MCF 10A (cell line): Measurements from ENCODE around the gene SUGCT. TPM values are rescaled to one million over a fixed set of nuclear protein-coding genes. Genes with fewer than 3 reads are reported as not detected.

Experiments used
- BruUV-seq: library from RNA; stranded (reverse); fragments of 400-500 nt; replicated peaks from 2 replicates; lab custom pipeline; 2021; lab: Mats Ljungman, UMichigan
- CTCF ChIA-PET: fragments of 300-600 bp; sonication (Branson Sonifier 250); formaldehyde crosslinking; extraction: SDS; loops from one replicate; lab custom pipeline; 2021; ENCODE audit warnings: antibody characterized with exemption, inconsistent platforms; lab: Yijun Ruan, JAX
- POLR2A ChIA-PET: fragments of 300-600, 350-650 bp; sonication (Branson Sonifier 250); formaldehyde crosslinking; extraction: SDS; loops from one replicate; lab custom pipeline; 2020; ENCODE audit warnings: antibody characterized with exemption, inconsistent platforms; lab: Yijun Ruan, JAX
- DNase-seq: peaks from one replicate; pipeline ENCODE4 v3.0.0-alpha.2; 2018; ENCODE audit not compliant: unreplicated experiment
- H3K27ac Mint-ChIP-seq: one replicate; pipeline ENCODE4 v1.8.0; 2022; ENCODE audit warnings: mild to moderate bottlenecking, low read depth, mixed read lengths; ENCODE audit not compliant: unreplicated experiment
- H3K27me3 Mint-ChIP-seq: one replicate; pipeline ENCODE4 v1.8.0; 2022; ENCODE audit warnings: mixed read lengths; ENCODE audit not compliant: insufficient read depth, unreplicated experiment
- H3K36me3 Mint-ChIP-seq: one replicate; pipeline ENCODE4 v1.8.0; 2022; ENCODE audit warnings: mild to moderate bottlenecking, moderate library complexity, mixed read lengths; ENCODE audit not compliant: insufficient read depth, unreplicated experiment
- H3K4me1 Mint-ChIP-seq: one replicate; pipeline ENCODE4 v1.8.0; 2022; ENCODE audit warnings: mixed read lengths; ENCODE audit not compliant: insufficient read depth, unreplicated experiment
- H3K4me3 Mint-ChIP-seq: one replicate; pipeline ENCODE4 v1.8.0; 2022; ENCODE audit warnings: mild to moderate bottlenecking, moderate library complexity, mixed read lengths; ENCODE audit not compliant: unreplicated experiment
- H3K9me3 Mint-ChIP-seq: one replicate; pipeline ENCODE4 v1.8.0; 2022; ENCODE audit warnings: mixed read lengths; ENCODE audit not compliant: unreplicated experiment
- intact Hi-C: fragments of 100-400 bp; cut with micrococcal nuclease; formaldehyde crosslinking; loops from 2 replicates; pipeline ENCODE4 v1.14.1; 2022
- total RNA-seq: library from RNA; stranded (reverse); gene quantifications from 2 replicates; pipeline ENCODE4 v1.2.3, GENCODE V29; 2022
- TF ChIP-seq, protein P1 (sequence below): fragments of 200-600 bp; IDR thresholded peaks from one replicate; pipeline ENCODE4 v1.8.0; 2022; ENCODE audit warnings: antibody characterized with exemption, mild to moderate bottlenecking; ENCODE audit not compliant: unreplicated experiment

The SUGCT gene
- total RNA-seq, 1 experiment from 2014 or later, result 25.4 TPM

DNA sequence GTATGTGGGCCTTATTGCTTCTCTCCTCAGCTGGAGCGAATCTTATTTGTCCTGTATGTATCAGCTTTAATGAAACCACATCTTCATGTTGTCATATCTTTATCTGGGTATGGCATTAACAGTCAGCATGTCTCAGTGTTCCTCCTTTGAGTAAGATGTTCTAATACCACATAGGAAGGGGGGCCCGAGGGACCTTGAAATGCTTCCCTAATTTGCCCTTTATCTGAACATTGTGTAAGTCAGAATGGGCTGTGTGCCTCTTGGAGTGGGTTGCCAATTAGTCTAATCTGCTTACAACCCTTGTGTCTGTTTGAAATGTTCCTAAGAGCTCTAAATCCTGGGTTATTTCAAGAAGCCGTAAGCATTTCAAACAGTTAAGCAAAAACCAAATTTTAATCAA is 623.8 kb downstream of the SUGCT start:
- H3K27ac Mint-ChIP-seq, result no peak overlapping the region
- no peaks in the 10 kb centered on the region for H3K27me3 Mint-ChIP-seq
- no TSS peak for BruUV-seq
- no peaks in the 10 kb centered on the region for H3K36me3 Mint-ChIP-seq
- ChIA-PET POLR2A (no interaction called here), CTCF (interaction anchor here (0.6 kb wide), 1 partner anchor 290 kb away, joined by 5 read pairs; no protein-coding TSS in a partner anchor)
- H3K9me3 Mint-ChIP-seq, result no peaks in the 10 kb centered on the region
- intact Hi-C loops, result no loop called here
- TF ChIP-seq, protein P1, sequence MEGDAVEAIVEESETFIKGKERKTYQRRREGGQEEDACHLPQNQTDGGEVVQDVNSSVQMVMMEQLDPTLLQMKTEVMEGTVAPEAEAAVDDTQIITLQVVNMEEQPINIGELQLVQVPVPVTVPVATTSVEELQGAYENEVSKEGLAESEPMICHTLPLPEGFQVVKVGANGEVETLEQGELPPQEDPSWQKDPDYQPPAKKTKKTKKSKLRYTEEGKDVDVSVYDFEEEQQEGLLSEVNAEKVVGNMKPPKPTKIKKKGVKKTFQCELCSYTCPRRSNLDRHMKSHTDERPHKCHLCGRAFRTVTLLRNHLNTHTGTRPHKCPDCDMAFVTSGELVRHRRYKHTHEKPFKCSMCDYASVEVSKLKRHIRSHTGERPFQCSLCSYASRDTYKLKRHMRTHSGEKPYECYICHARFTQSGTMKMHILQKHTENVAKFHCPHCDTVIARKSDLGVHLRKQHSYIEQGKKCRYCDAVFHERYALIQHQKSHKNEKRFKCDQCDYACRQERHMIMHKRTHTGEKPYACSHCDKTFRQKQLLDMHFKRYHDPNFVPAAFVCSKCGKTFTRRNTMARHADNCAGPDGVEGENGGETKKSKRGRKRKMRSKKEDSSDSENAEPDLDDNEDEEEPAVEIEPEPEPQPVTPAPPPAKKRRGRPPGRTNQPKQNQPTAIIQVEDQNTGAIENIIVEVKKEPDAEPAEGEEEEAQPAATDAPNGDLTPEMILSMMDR, result no peak
- no peak for DNase-seq
- H3K4me3 Mint-ChIP-seq, result no peak overlapping the region
- peaks cover under 1% of the 10 kb centered on the region for H3K4me1 Mint-ChIP-seq

DNA sequence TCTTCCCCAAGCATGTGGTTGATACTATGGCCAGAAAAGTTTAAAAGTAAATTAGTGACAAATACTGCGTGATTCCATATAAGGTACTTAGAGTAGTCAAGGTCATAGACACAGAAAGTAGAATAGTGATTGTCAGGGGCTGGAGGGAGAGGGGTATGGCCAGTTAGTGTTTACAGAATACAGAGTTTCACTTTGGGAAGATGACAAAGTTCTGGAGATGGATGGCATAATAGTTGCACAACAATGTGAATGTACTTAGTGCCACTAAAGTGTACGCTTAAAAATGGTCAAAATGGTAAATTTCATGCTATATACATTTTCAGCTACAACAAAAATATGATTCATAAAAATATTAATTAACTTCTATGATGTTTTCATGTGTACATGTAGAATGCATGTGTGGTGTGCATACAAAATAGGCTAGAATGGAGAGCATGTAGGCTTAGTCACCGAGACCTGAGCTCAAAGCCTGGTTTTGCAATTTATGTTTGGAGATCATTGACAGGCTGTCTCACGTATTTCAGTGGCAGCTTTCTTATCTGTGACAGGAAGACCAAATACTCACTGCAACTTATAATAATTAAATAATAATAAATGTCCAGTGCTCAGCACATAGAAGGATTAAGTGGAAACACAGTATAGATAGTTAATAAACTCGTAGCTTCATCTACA is 625.6 kb downstream of the SUGCT start:
- TF ChIP-seq, protein P1, result no peak
- POLR2A ChIA-PET, result no interaction called here
- DNase-seq, result peak; percentile 11
- Mint-ChIP-seq H3K36me3 (no peaks in the 10 kb centered on the region), H3K4me1 (no peaks in the 10 kb centered on the region), H3K27ac (no peak overlapping the region), H3K27me3 (no peaks in the 10 kb centered on the region), H3K9me3 (no peaks in the 10 kb centered on the region), H3K4me3 (no peak overlapping the region)
- intact Hi-C loops, result loop anchor here (10.0 kb wide), 1 partner anchor 526 kb away; no protein-coding TSS in a partner anchor
- CTCF ChIA-PET, result interaction anchor here (0.6 to 1.7 kb wide), 4 partner anchors 15 to 945 kb away, joined by 3 to 9 read pairs (median 3); no protein-coding TSS in a partner anchor
- BruUV-seq, result no TSS peak

DNA sequence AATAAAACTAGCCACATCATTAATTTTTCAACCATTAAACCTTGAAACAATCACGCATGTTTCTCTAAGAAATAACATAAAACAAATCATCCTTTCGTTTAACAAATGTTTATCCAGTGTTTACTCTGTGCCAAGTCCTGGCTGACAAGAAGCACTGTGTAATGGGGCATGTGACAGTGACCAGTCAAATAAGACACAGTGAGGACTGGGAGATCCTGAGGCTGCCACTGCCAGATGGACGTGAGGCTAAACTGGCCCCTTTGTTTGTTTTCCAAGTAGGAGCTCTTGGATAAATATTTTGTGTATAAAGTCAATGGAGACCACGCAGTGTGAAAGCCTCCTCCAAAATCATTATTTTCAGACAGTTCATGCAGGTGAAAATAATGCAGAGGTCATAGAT is 626.2 kb downstream of the SUGCT start:
- Mint-ChIP-seq H3K27me3 (no peaks in the 10 kb centered on the region), H3K36me3 (no peaks in the 10 kb centered on the region), H3K9me3 (no peaks in the 10 kb centered on the region), H3K4me3 (no peak overlapping the region), H3K27ac (no peak overlapping the region), H3K4me1 (no peaks in the 10 kb centered on the region)
- TF ChIP-seq, protein P1, result no peak
- POLR2A ChIA-PET, result interaction anchor here (0.6 to 1.6 kb wide), 2 partner anchors 48 to 941 kb away, joined by 4 to 5 read pairs; partner anchors contain the start of gene INHBA
- BruUV-seq, result no TSS peak
- no peak for DNase-seq
- intact Hi-C loops, result loop anchor here (10.0 kb wide), 1 partner anchor 526 kb away; no protein-coding TSS in a partner anchor
- CTCF ChIA-PET, result interaction anchor here (0.6 to 1.7 kb wide), 5 partner anchors 14 to 945 kb away, joined by 3 to 9 read pairs (median 3); no protein-coding TSS in a partner anchor
